ENCODE results near the gene IL1B. TPM values are rescaled to one million over a fixed set of nuclear protein-coding genes. Genes with fewer than 3 reads are reported as not detected.

Gene IL1B
- total and polyA plus RNA-seq, 4 donors = 1.5 to 3.3 (median 1.7) TPM

DNA sequence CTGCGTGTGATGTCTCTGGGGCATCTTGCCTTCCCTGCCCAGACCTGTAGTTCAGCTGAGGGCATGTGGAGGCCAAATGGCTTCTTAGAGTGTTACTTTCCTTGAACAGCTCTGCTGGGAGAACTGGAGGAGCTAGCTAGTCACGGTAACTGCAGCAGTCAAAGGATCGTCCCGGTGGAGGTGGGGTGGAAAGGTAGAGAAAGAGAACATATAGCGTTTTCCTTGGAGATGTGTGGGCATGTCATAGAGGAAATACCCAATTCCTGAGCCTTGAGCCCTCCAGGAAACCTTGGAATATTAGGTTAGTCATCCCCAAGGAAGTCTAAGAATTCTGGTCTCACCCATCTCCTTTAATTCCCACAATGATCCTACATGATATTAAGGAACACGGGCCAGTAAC, 40.8 kb upstream of the IL1B start:
- no peak for DNase-seq (ENCODE audit: low read depth in 4 of 6, low spot score in 6 of 6)

DNA sequence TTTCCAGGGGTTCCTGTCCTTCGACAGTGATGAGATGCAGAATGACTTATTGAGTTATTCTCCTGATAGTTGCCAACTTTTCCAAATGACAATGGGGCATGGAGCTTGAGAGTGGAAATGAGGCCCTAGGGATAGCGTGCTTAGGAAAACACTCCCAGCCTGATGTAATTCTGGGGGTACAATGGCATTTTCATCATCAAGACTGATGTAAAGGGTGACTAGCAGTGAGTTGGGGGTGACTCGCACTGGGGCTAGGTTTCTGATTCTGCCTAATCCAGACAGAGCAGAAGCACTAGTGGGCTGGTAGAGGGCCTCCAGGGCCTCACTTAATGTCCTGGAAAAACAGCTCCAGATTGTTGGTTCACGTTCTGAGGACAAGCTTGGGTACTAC, 40.4 kb upstream of the IL1B start:
- H3K27ac ChIP-seq (ENCODE audit: low read depth, low read length) = no peak overlapping the region
- no peak overlapping the region for H3K4me3 ChIP-seq (ENCODE audit: low read depth, low read length)
- H3K36me3 ChIP-seq (ENCODE audit: control insufficient read depth, insufficient read depth, low read length) = no peaks in the 10 kb centered on the region
- 91% methylated on average over 3 of the region's 4 CpGs for WGBS (ENCODE audit: insufficient coverage)
- DNase-seq (ENCODE audit: low read depth in 4 of 6, low spot score in 6 of 6) = no peak
- peaks cover 3% of the 10 kb centered on the region for H3K4me1 ChIP-seq (ENCODE audit: control insufficient read depth, insufficient read depth, low read length)
- no peaks in the 10 kb centered on the region for H3K9me3 ChIP-seq (ENCODE audit: control insufficient read depth, insufficient read depth, low read length)
- H3K27me3 ChIP-seq (ENCODE audit: control insufficient read depth, insufficient read depth, low read length) = no peaks in the 10 kb centered on the region

More for the DNA sequence above, 40.8 kb upstream of the IL1B start:
- Histone ChIP-seq H3K9me3 (ENCODE audit: control insufficient read depth, insufficient read depth, low read length) (no peaks in the 10 kb centered on the region), H3K27me3 (ENCODE audit: control insufficient read depth, insufficient read depth, low read length) (no peaks in the 10 kb centered on the region), H3K4me1 (ENCODE audit: control insufficient read depth, insufficient read depth, low read length) (peaks cover 3% of the 10 kb centered on the region), H3K4me3 (ENCODE audit: low read depth, low read length) (no peak overlapping the region), H3K36me3 (ENCODE audit: control insufficient read depth, insufficient read depth, low read length) (no peaks in the 10 kb centered on the region), H3K27ac (ENCODE audit: low read depth, low read length) (no peak overlapping the region)
- 90% methylated on average over 2 of the region's 6 CpGs for WGBS (ENCODE audit: insufficient coverage)

DNA sequence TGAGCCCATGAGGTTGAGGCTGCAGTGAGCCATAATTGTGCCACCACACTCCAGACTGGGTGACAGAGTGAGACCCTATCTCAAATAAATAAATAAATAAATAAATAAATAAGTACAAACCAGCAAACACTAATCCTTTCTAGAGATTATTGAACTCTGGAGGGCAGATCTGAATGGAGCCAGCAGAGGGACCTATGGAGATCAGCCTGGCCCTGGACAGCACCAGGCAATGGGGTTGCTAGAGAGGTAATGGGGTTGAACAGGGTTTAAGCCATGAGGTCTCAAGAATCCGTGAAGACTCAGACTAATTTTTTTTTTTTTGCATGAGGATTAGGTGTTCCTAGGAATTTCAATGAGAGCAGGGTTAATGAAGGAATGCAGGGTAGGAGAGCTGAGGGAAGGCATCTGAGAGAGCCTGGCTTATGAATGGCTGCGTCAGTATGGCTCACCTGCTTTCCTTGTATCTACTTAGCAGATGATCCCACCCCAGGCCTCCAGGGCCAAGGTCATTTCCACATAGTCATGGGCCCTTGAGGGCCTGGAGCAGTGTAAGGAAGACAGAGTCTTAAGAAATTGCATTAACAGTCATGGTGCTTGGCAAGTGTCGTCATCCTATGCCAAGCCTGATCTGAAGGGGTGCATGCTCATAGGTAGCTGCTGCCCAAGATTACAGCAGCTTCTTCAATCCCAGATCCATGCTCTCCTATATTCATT, 39.8 kb upstream of the IL1B start:
- Histone ChIP-seq H3K9me3 (ENCODE audit: control insufficient read depth, insufficient read depth, low read length) (no peaks in the 10 kb centered on the region), H3K27ac (ENCODE audit: low read depth, low read length) (no peak overlapping the region), H3K4me1 (ENCODE audit: control insufficient read depth, insufficient read depth, low read length) (peaks cover 3% of the 10 kb centered on the region), H3K27me3 (ENCODE audit: control insufficient read depth, insufficient read depth, low read length) (no peaks in the 10 kb centered on the region), H3K36me3 (ENCODE audit: control insufficient read depth, insufficient read depth, low read length) (no peaks in the 10 kb centered on the region), H3K4me3 (ENCODE audit: low read depth, low read length) (no peak overlapping the region)
- DNase-seq (ENCODE audit: low read depth in 4 of 6, low spot score in 6 of 6) = no peak
- WGBS (ENCODE audit: insufficient coverage) = 100% methylated on average over 2 of the region's 3 CpGs

DNA sequence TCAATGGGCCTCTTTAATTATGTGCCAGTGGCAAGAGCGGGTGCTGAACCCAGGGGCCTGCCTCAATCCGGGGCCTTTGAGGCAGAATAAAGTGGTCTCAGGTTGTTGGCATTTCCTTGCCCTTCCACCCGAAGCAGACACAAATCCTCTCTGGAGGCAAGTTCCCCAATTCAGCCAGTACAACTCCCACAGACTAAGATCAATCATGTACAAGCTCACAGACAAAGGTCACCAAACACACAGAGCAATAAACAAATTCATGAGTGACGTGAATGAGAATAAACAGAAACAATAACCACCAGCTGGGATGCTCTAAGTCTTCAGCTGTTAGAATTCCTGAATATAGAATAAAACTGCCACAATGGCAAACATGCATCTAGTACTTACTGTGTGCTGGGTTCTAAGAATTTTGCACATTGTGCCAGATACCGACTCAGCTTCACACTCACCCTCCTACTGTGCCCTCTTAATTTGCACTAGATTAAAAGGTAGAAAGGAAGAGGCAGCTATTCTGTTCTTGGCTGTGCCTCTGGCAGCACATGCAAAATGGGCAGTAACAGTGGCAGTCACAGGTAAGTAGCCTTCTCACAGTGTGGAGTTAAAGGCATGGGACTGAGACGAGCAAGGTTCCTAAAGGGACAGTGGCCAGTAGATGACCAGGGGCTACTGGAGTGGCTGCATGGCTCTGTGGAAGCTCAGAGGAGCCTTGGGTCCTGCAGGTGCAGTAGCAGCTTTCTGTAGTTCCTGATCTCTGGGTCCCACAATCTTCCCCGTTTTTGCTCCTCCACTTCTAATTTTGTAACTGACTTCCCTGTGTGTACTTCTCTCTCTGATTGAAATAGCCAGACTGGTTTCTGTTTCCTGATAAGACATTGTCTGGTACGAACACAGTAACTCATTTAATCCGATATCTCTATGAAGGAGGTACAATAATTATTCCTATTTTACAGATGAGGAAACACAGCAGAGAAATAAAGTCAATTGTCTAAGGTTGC, 34.6 kb upstream of the IL1B start:
- Histone ChIP-seq H3K9me3 (ENCODE audit: control insufficient read depth, insufficient read depth, low read length) (no peaks in the 10 kb centered on the region), H3K4me1 (ENCODE audit: control insufficient read depth, insufficient read depth, low read length) (peaks cover 5% of the 10 kb centered on the region), H3K36me3 (ENCODE audit: control insufficient read depth, insufficient read depth, low read length) (no peaks in the 10 kb centered on the region), H3K27ac (ENCODE audit: low read depth, low read length) (no peak overlapping the region), H3K27me3 (ENCODE audit: control insufficient read depth, insufficient read depth, low read length) (no peaks in the 10 kb centered on the region), H3K4me3 (ENCODE audit: low read depth, low read length) (no peak overlapping the region)
- peak in 2 of 6 donors; percentile 4 to 5 for DNase-seq (ENCODE audit: low read depth in 4 of 6, low spot score in 6 of 6)
- WGBS (ENCODE audit: insufficient coverage) = 62% methylated on average over 4 of the region's 9 CpGs

DNA sequence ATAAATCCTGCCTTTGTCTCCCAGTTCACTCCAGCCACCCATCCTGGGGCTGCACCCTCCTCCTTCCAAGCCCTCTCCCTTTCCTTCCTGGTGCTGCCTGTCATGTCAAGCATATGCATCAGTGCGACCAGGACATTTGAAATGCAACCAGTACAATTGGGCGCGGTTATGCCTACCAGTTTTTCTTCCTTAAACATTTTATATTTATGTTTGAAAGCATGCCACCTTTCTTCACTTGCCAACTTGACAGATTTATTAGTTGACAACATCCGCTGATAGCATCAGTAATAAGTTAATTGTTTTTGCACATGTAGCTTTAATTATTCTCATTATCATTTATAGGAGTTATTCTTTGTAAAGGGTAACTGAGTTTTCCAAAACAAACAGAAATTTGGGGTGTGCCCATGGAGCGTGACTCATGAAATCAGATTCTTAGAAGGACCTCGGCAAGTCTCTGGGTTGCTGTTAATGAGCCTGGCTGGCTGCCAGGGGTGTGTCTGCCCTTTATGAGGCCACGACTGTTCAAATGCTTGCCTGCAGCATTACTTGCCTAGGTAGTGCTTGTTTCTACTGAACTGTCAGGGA, 32.8 kb upstream of the IL1B start:
- Histone ChIP-seq H3K9me3 (ENCODE audit: control insufficient read depth, insufficient read depth, low read length) (no peaks in the 10 kb centered on the region), H3K27me3 (ENCODE audit: control insufficient read depth, insufficient read depth, low read length) (no peaks in the 10 kb centered on the region), H3K27ac (ENCODE audit: low read depth, low read length) (no peak overlapping the region), H3K4me3 (ENCODE audit: low read depth, low read length) (no peak overlapping the region), H3K4me1 (ENCODE audit: control insufficient read depth, insufficient read depth, low read length) (peaks cover 5% of the 10 kb centered on the region), H3K36me3 (ENCODE audit: control insufficient read depth, insufficient read depth, low read length) (no peaks in the 10 kb centered on the region)
- WGBS (ENCODE audit: insufficient coverage) = 39% methylated on average over 2 of the region's 7 CpGs
- DNase-seq (ENCODE audit: low read depth in 4 of 6, low spot score in 6 of 6) = peak in 2 of 6 donors; percentile 49 to 52

DNA sequence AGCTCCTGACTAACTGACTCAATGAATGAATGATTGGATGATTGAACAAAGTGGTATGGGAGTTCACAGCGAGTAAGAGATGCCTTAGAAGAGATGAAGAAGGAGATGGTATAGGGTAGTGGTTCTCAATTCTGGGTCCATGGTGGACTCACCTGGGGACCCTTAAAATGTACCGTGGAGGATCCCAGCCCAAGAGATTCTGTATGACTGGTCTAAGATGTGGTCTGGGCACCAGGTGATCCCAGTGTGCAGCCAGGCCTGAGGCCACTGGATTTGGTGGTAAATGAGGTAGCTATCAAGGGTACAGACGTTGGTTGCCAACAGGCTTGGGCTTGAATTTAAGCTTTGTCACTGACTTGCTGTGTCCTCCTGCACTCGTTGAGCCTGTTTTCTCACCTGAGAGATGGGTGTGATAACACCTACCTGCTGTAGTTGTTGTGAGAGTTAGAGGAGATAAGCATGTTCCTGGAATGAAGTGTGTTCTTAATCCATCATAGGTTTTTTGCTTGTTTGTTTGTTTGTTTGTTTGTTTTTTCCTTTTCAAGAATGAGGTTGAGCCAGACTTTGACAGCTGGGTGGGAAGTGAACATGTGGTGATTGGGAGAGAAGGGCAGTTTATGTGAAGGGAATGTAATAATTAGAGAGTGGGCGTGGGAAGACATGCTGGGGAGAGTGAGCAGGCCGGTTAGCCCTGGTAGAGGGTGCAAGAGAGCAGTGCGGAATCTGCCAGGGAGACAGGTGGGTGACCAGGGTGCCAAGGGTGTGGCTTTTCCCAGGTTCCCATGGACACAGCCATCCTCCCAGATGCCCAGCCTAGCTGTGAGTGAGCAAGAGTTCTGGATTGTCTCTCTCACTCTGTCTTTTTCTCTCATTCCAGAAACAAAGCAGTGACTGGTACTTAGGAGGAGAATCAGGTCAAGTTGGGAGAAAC, 31.4 kb upstream of the IL1B start:
- Histone ChIP-seq H3K4me3 (ENCODE audit: low read depth, low read length) (no peak overlapping the region), H3K27me3 (ENCODE audit: control insufficient read depth, insufficient read depth, low read length) (no peaks in the 10 kb centered on the region), H3K9me3 (ENCODE audit: control insufficient read depth, insufficient read depth, low read length) (no peaks in the 10 kb centered on the region), H3K27ac (ENCODE audit: low read depth, low read length) (no peak overlapping the region), H3K36me3 (ENCODE audit: control insufficient read depth, insufficient read depth, low read length) (no peaks in the 10 kb centered on the region), H3K4me1 (ENCODE audit: control insufficient read depth, insufficient read depth, low read length) (peaks cover 5% of the 10 kb centered on the region)
- DNase-seq (ENCODE audit: low read depth in 4 of 6, low spot score in 6 of 6) = no peak
- WGBS (ENCODE audit: insufficient coverage) = 94% methylated on average over 4 of the region's 7 CpGs

DNA sequence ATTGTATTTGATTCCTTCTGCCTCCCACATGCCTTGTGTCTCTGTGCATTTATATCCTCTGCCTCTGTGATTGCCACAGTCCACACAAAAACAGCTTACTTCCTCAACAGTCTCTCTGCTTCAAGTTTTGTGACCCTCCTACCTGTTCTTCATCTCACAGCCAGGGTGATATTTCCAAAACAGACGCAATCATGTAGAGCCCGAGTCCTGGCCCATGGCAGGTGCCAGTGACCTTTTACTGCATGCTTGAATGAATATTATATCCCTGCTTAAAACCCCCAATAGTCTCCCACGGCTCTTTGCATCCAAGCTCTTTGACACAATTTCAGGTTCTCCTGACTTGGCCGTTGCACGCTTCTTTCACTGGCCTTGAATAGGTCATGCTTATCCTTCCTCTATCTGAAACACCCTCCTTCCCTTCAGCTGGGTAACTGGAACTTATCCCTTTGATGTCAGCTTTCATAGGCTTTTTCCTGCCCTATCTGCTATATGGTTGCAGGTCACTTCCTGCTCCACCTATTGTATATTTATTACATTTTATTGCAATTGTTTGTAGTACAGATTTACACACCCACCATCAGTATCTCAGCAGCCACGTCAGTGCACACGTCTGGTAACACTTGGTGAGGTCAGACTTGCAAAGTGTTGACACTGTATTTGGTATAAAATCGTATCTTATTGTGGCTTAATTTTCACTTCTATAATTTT, 29.7 kb upstream of the IL1B start:
- H3K9me3 ChIP-seq (ENCODE audit: control insufficient read depth, insufficient read depth, low read length) = peaks cover 7% of the 10 kb centered on the region
- 88% methylated on average over 5 of the region's 8 CpGs for WGBS (ENCODE audit: insufficient coverage)
- H3K4me1 ChIP-seq (ENCODE audit: control insufficient read depth, insufficient read depth, low read length) = peaks cover 5% of the 10 kb centered on the region
- DNase-seq (ENCODE audit: low read depth in 4 of 6, low spot score in 6 of 6) = no peak
- H3K27me3 ChIP-seq (ENCODE audit: control insufficient read depth, insufficient read depth, low read length) = no peaks in the 10 kb centered on the region
- no peaks in the 10 kb centered on the region for H3K36me3 ChIP-seq (ENCODE audit: control insufficient read depth, insufficient read depth, low read length)
- no peak overlapping the region for H3K4me3 ChIP-seq (ENCODE audit: low read depth, low read length)
- no peak overlapping the region for H3K27ac ChIP-seq (ENCODE audit: low read depth, low read length)

DNA sequence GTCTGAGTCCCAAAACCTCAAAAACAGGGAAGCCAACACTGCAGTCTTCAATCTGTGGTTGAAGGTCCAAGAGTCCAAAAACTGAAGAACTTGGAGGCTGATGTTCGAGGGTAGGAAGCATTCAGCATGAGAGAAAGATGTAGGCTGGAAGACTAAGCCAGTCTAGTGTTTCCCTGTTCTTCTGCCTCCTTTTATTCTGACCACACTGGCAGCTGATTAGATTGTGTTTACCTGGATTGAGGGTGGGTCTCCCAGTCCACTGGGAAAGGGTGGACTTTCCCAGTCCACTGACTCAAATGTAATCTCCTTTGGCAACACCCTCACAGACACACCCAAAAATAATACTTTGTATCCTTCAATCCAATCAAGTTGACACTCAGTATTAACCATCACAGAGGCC, 27.5 kb upstream of the IL1B start:
- Histone ChIP-seq H3K27me3 (ENCODE audit: control insufficient read depth, insufficient read depth, low read length) (no peaks in the 10 kb centered on the region), H3K27ac (ENCODE audit: low read depth, low read length) (no peak overlapping the region), H3K4me1 (ENCODE audit: control insufficient read depth, insufficient read depth, low read length) (no peaks in the 10 kb centered on the region), H3K36me3 (ENCODE audit: control insufficient read depth, insufficient read depth, low read length) (no peaks in the 10 kb centered on the region), H3K4me3 (ENCODE audit: low read depth, low read length) (no peak overlapping the region), H3K9me3 (ENCODE audit: control insufficient read depth, insufficient read depth, low read length) (peaks cover 11% of the 10 kb centered on the region)
- no peak for DNase-seq (ENCODE audit: low read depth in 4 of 6, low spot score in 6 of 6)
- WGBS (ENCODE audit: insufficient coverage) = 80% methylated on average over 1 of the region's 1 CpG

Data from spinal cord (tissue), 10 donors.